ENCODE measurements around the gene NTN1.

The NTN1 gene

GRCh38 chr17:9115214-9116191, 94.2 kb downstream of the NTN1 start:
- DNase-seq (ENCODE audit: extremely low spot score, insufficient read length, low read depth) (no peak), FAIRE-seq (no peak)

- no peak for DNase-seq (ENCODE audit: extremely low spot score, insufficient read length, low read depth)
- no peak for FAIRE-seq
These were observed 95.1 kb downstream of the NTN1 start for GRCh38 chr17:9116311-9116835.

- no peak for FAIRE-seq
These were observed 95.7 kb downstream of the NTN1 start for GRCh38 chr17:9116861-9117568.

GRCh38 chr17:9120471-9120870, 99.2 kb downstream of the NTN1 start:
- FAIRE-seq (no peak), DNase-seq (ENCODE audit: extremely low spot score, insufficient read length, low read depth) (no peak)

More at GRCh38 chr17:9116861-9117568, 95.7 kb downstream of the NTN1 start:
- DNase-seq (ENCODE audit: extremely low spot score, insufficient read length, low read depth) = no peak

GRCh38 chr17:9121186-9121820, 100.0 kb downstream of the NTN1 start:
- FAIRE-seq (no peak), DNase-seq (ENCODE audit: extremely low spot score, insufficient read length, low read depth) (no peak)

GRCh38 chr17:9123594-9124553, 102.6 kb downstream of the NTN1 start:
- FAIRE-seq (no peak), DNase-seq (ENCODE audit: extremely low spot score, insufficient read length, low read depth) (no peak)

- DNase-seq (ENCODE audit: extremely low spot score, insufficient read length, low read depth) = no peak
- no peak for FAIRE-seq
These were observed 103.2 kb downstream of the NTN1 start for GRCh38 chr17:9124554-9124935.

GRCh38 chr17:9125722-9126121, 104.4 kb downstream of the NTN1 start:
- FAIRE-seq (no peak), DNase-seq (ENCODE audit: extremely low spot score, insufficient read length, low read depth) (no peak)

- FAIRE-seq = no peak
- DNase-seq (ENCODE audit: extremely low spot score, insufficient read length, low read depth) = no peak
These were observed 106.0 kb downstream of the NTN1 start for GRCh38 chr17:9127340-9127739.

GRCh38 chr17:9131371-9131770, 110.1 kb downstream of the NTN1 start:
- DNase-seq (ENCODE audit: extremely low spot score, insufficient read length, low read depth) = no peak
- no peak for FAIRE-seq

GRCh38 chr17:9132291-9132690, 111.0 kb downstream of the NTN1 start:
- FAIRE-seq (no peak), DNase-seq (ENCODE audit: extremely low spot score, insufficient read length, low read depth) (no peak)

GRCh38 chr17:9132944-9133610, 111.8 kb downstream of the NTN1 start:
- DNase-seq (ENCODE audit: extremely low spot score, insufficient read length, low read depth) (no peak), FAIRE-seq (no peak)

GRCh38 chr17:9138161-9138717, 116.9 kb downstream of the NTN1 start:
- DNase-seq (ENCODE audit: extremely low spot score, insufficient read length, low read depth) (no peak), FAIRE-seq (no peak)

- DNase-seq (ENCODE audit: extremely low spot score, insufficient read length, low read depth) (no peak), FAIRE-seq (no peak)
These were observed 118.4 kb downstream of the NTN1 start for GRCh38 chr17:9139695-9140094.

GRCh38 chr17:9140550-9141424, 119.5 kb downstream of the NTN1 start:
- DNase-seq (ENCODE audit: extremely low spot score, insufficient read length, low read depth) = no peak
- FAIRE-seq = no peak

GRCh38 chr17:9141425-9141753, 120.1 kb downstream of the NTN1 start:
- no peak for DNase-seq (ENCODE audit: extremely low spot score, insufficient read length, low read depth)

GRCh38 chr17:9142772-9143494, 121.6 kb downstream of the NTN1 start:
- DNase-seq (ENCODE audit: extremely low spot score, insufficient read length, low read depth) = no peak
- FAIRE-seq = no peak

More at GRCh38 chr17:9141425-9141753, 120.1 kb downstream of the NTN1 start:
- FAIRE-seq = no peak
